Fibroblast of villous mesenchyme (primary cell): ENCODE results near the gene VKORC1. TPM values are rescaled to one million over a fixed set of nuclear protein-coding genes. Genes with fewer than 3 reads are reported as not detected.

ENCODE experiments used
- DNase-seq: peaks from one replicate; pipeline ENCODE4 v3.0.0-alpha.2; 2010; ENCODE audit warnings: low read depth
- H3K4me3 ChIP-seq: 2 replicates; pipeline ENCODE4 v1.5.1; 2011; ENCODE audit warnings: low read depth, mild to moderate bottlenecking, low read length
- CTCF ChIP-seq: IDR thresholded peaks from 2 replicates; pipeline ENCODE4 v1.5.1; 2012; ENCODE audit warnings: low read depth, mild to moderate bottlenecking, low read length; ENCODE audit not compliant: insufficient read depth
- total RNA-seq: library from RNA; depleted of rRNA; stranded (reverse); fragments of >200 nt; gene quantifications from 2 replicates; pipeline ENCODE4 v1.2.3, GENCODE V29; 2012

The VKORC1 gene
- total RNA-seq, 1 donor: 68.2 TPM

DNA sequence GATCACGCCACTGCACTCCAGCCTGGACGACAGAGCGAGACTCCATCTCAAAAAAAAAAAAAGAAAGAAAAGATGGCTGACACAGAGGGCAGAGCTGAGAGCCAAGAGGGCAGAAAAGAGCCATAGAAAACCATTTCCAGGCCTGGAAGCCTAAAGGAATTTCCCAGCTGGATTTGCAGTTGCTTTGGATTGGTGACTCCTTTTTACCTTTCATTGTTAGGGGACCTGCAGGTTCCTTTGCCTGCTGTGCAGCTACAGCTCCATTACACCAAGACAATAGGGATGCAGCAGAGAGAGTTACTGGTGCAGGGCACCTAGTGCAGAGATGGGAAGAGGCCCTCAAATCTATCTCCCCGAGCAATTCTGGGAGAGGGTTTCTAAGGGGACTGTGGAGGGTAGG lies 39.0 kb downstream of the VKORC1 start:
- no peak for TF ChIP-seq CTCF
- H3K4me3 ChIP-seq: no peak overlapping the region
- DNase-seq: no peak

GRCh38 chr16:31052114-31052513 lies 42.5 kb downstream of the VKORC1 start:
- no peak for TF ChIP-seq CTCF

GRCh38 chr16:31050280-31051030 lies 44.1 kb downstream of the VKORC1 start:
- peak; percentile 40 for DNase-seq
- H3K4me3 ChIP-seq: no peak overlapping the region
- TF ChIP-seq CTCF: no peak

More at GRCh38 chr16:31052114-31052513, 42.5 kb downstream of the VKORC1 start:
- no peak overlapping the region for H3K4me3 ChIP-seq
- peak; percentile 97 for DNase-seq

DNA sequence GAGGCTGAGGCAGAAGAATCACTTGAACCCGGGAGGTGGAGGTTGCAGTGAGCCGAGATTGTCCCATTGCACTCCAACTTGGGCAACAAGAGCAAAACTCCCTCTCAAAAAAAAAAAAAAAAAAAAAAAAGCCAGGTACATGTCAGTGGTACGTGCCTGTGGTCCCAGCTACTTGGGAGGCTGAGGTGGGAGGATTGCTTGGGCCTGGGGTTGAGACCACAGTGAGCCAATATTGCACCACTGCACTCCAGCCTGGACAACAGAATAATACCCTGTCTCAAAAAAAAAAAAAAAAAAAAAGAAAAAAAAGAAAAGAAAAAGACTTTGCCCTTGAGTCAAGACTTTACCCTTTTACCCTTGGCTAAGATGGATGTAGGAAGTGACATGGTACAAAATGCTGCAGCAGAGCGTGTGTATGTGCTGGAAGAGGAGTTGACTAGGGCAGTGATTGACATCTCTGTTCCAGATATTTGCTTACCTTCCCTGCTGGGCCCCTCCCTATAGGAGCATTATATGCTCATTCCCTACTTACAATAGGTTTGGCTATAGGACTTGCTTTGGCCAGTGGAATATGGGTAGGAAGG lies 50.6 kb downstream of the VKORC1 start:
- no peak for TF ChIP-seq CTCF

GRCh38 chr16:31043352-31043751 lies 51.2 kb downstream of the VKORC1 start:
- no peak for TF ChIP-seq CTCF
- no peak for DNase-seq
- no peak overlapping the region for H3K4me3 ChIP-seq

More for the DNA sequence above, 50.6 kb downstream of the VKORC1 start:
- no peak for DNase-seq
- H3K4me3 ChIP-seq: no peak overlapping the region

GRCh38 chr16:31042866-31043265 lies 51.7 kb downstream of the VKORC1 start:
- no peak for TF ChIP-seq CTCF
- no peak overlapping the region for H3K4me3 ChIP-seq
- DNase-seq: no peak

Other genes starting within 250 kb of the VKORC1 start
- 35.0 and 51.2 TPM in 2 replicates for gene BCL7C, start 200.7 kb downstream of the VKORC1 start, total RNA-seq
- 3.2 and 3.5 TPM in 2 replicates for gene CTF1, start 198.2 kb downstream of the VKORC1 start, total RNA-seq
- gene FBXL19, start 171.2 kb downstream of the VKORC1 start, total RNA-seq: 26.8 and 29.3 TPM in 2 replicates
- gene ORAI3, start 145.7 kb downstream of the VKORC1 start, total RNA-seq: 43.6 and 45.7 TPM in 2 replicates
- gene SETD1A, start 137.0 kb downstream of the VKORC1 start, total RNA-seq: 3.5 and 8.1 TPM in 2 replicates
- gene HSD3B7, start 109.6 kb downstream of the VKORC1 start, total RNA-seq: 24.8 and 26.8 TPM in 2 replicates
- gene STX1B, start 84.2 kb downstream of the VKORC1 start, total RNA-seq: 2.2 and 2.6 TPM in 2 replicates
- 15.5 and 24.2 TPM in 2 replicates for gene STX4, start 61.2 kb downstream of the VKORC1 start, total RNA-seq
- 16.0 and 27.1 TPM in 2 replicates for gene ZNF668, start 20.6 kb downstream of the VKORC1 start, total RNA-seq
- 13.4 and 15.8 TPM in 2 replicates for gene ZNF646, start 20.4 kb downstream of the VKORC1 start, total RNA-seq
- gene PRSS53, start 5.9 kb downstream of the VKORC1 start, total RNA-seq: 1.7 and 1.9 TPM in 2 replicates
- gene BCKDK, start 13.6 kb upstream of the VKORC1 start, total RNA-seq: 28.1 and 34.1 TPM in 2 replicates
- 23.8 and 24.6 TPM in 2 replicates for gene KAT8, start 22.9 kb upstream of the VKORC1 start, total RNA-seq
- under 0.01 TPM in 1 of 2 replicates, not detected in the other for gene PRSS8, start 40.9 kb upstream of the VKORC1 start, total RNA-seq
- gene PRSS36, start 55.3 kb upstream of the VKORC1 start, total RNA-seq: under 0.01 and 0.32 TPM in 2 replicates
- 47.4 and 54.4 TPM in 2 replicates for gene FUS, start 85.3 kb upstream of the VKORC1 start, total RNA-seq
- 85.9 and 176 TPM in 2 replicates for gene PYCARD, start 108.0 kb upstream of the VKORC1 start, total RNA-seq
- gene TRIM72, start 119.3 kb upstream of the VKORC1 start, total RNA-seq: not detected in 2 replicates
- not detected in 2 replicates for gene PYDC1, start 122.3 kb upstream of the VKORC1 start, total RNA-seq
- gene ITGAM, start 165.2 kb upstream of the VKORC1 start, total RNA-seq: not detected in 2 replicates